ENCODE measurements around the gene VCY. TPM values are rescaled to one million over a fixed set of nuclear protein-coding genes. Genes with fewer than 3 reads are reported as not detected.
"Not testable (repeated sequence)": the region's sequence is repeated elsewhere in the genome, so short reads cannot be mapped to it uniquely, and the experiment has no call there.

Gene VCY
- total RNA-seq: not detected in 2 replicates

GRCh38 chrY:13986373-13986772 lies at the start of gene VCY:
VCY (minus strand) TSS chrY:13986473; CDS start chrY:13986440, 33 bp downstream.
- not testable (repeated sequence) for DNase-seq (ENCODE audit: low read depth); H3K4me3 ChIP-seq (ENCODE audit: low read depth, low read length); H3K36me3 ChIP-seq (ENCODE audit: control insufficient read depth, insufficient read depth, low read length); FAIRE-seq; H3K27me3 ChIP-seq (ENCODE audit: control insufficient read depth, insufficient read depth, low read length)

GRCh38 chrY:14030395-14030794 lies 44.1 kb upstream of the VCY start:
- not testable (repeated sequence) for DNase-seq (ENCODE audit: low read depth); H3K27me3 ChIP-seq (ENCODE audit: control insufficient read depth, insufficient read depth, low read length); H3K4me3 ChIP-seq (ENCODE audit: low read depth, low read length); FAIRE-seq; H3K36me3 ChIP-seq (ENCODE audit: control insufficient read depth, insufficient read depth, low read length)

DNA sequence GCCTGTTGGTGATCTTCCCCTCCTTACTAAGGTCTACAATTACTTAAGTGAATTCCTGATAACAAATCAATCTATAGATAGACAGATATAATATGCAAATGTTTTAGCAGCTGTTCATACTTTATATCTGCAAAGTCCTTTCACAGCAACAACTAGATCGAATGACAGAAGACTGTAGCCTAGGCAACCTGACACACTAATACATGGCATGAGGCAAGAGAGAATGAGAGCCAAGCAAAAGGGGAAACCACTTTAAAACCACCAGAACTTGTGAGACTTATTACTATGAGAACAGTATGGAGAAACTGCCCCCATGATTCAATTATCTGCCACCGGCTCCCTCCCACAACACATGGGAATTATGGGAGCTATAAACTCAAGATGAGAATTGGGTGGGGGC lies 25.6 kb upstream of the VCY start:
- FAIRE-seq; DNase-seq (ENCODE audit: low read depth); H3K4me3 ChIP-seq (ENCODE audit: low read depth, low read length); H3K27me3 ChIP-seq (ENCODE audit: control insufficient read depth, insufficient read depth, low read length); H3K36me3 ChIP-seq (ENCODE audit: control insufficient read depth, insufficient read depth, low read length): not testable (repeated sequence)

DNA sequence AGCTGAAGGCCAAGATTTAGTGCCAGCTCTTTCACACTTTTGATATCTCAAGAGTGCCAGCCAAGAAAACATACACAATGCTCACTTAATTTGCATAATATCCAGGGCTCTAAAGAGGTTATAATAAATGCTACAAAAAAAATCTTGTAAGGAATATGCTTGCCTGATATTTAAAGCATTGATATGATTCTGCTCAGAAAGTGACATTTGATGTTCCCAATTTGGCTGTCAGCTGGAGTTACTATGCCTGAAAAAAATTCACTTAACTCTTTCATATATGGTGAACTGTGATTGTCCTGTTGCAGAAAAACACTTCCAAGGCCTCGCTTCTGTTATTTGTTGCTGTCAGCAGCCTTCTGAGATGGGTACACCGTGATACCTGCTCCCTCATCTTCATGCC lies 43.9 kb downstream of the VCY start:
- DNase-seq (ENCODE audit: low read depth); H3K36me3 ChIP-seq (ENCODE audit: control insufficient read depth, insufficient read depth, low read length); FAIRE-seq; H3K27me3 ChIP-seq (ENCODE audit: control insufficient read depth, insufficient read depth, low read length); H3K4me3 ChIP-seq (ENCODE audit: low read depth, low read length): not testable (repeated sequence)

Other genes starting within 250 kb of the VCY start
- gene VCY1B, start 69.8 kb upstream of the VCY start, total RNA-seq: not detected in 2 replicates

Data from bronchial epithelial cell (primary cell).